GM19043 (cell line): ENCODE measurements around the gene C15orf61.

ENCODE experiments used
- ATAC-seq: cut with Tn5 transposase; IDR thresholded peaks from one replicate; pipeline ENCODE4 v1.9.1; 2021; ENCODE audit warnings: low read depth; ENCODE audit not compliant: unreplicated experiment

Gene C15orf61

GRCh38 chr15:67512933-67513714 lies 7.8 kb upstream of the C15orf61 start:
- no peak for ATAC-seq

DNA sequence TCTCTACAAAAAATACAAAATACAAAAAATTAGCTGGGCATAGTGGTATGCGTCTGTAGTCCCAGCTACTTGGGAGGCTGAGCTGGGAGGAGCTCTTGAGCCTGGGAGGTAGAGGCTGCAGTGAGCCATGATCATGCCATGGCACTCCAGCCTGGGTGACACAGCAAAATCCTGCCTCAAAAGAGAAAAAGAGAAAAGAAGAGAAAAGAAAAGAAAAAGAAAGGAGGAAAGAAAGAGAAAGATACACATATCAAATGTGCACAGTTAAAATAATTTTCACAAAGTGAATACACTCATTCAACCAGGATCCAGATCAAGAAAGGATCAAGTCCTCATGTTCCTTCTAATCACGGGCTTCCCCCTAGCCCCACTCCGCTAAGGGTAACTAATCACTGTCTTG lies 5.8 kb upstream of the C15orf61 start:
- ATAC-seq = no peak

DNA sequence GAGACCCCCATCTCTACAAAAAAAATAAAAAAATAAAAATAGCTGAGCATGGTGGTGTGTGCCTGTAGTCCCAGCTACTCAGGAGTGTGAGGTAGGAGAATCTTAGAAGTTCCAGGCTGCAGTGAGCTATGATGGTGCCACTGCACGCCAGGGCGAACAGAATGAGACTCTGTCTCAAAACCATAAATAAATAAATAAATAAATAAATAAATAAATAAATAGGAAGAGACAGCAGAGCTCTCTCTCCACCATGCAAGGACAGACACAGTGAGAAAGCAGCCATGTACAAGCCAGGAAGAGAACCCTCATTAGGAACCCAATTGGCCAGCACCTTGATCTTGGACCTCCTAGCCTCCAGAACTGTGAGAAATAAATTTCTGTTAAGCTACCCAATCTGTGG lies 5.4 kb upstream of the C15orf61 start:
- ATAC-seq = no peak

- no peak for ATAC-seq
These were observed 456 bp upstream of the C15orf61 start for GRCh38 chr15:67520321-67521028.

GRCh38 chr15:67521783-67522568 lies 1.0 kb downstream of the C15orf61 start:
- no peak for ATAC-seq

GRCh38 chr15:67523330-67523729 lies 2.4 kb downstream of the C15orf61 start:
- ATAC-seq = no peak

DNA sequence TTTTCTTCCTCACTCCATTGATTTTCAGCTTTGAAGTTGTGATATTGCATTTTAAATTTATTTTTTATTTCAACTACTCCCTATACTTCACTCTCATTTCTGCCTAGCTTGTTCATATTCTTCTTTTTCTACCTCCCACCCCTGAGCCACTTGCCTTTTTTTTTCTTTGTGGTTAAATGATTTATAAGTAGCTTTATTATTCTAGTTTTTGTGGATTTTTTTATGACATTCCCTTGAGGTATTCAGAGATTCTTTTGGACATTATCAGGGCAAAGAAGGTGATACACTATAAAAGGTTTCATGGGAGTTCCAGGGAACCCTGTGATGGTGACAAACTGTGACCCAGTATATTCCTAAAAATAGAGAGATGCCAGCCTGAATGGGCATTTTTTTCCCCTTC lies 3.3 kb downstream of the C15orf61 start:
- ATAC-seq = no peak

DNA sequence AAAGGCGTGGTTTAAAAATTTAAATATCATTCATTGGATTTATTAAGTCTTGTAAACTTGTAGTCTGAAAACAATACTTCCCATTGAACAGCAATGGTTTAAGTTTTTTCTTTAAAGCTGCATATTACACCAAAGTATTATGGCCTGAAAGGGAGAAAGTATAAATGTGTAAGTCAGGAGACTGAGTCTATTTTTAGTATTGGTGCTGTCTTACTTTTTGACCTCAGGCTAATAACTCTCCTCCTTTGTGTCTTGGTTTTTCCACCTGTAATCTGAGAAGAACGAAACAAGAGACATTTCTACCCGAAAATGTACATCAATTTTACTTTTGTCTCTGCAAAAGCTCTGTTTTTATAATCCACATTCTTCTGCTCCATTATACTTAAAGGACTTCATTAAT lies 7.6 kb downstream of the C15orf61 start:
- ATAC-seq = no peak

- ATAC-seq = no peak
These were observed 10.5 kb downstream of the C15orf61 start for GRCh38 chr15:67531379-67531914.

DNA sequence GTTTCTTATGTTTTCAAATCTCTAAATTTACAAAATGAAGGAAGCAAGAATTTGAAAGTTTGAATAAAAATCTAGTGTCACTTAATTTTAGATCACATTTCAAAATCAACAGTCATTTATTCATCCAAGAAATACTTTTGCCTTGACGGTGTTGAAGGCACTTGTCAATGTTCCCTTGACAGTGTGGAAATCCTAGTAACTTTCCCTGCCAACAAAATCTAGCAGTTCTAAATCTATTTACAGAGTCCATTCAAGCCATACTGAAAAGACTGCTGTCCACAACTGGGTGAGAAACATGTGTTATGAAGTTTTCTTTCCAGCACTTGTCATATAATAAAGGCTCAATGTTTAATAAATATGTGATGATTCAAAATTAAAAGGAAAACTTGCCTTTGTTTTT lies 12.9 kb downstream of the C15orf61 start:
- no peak for ATAC-seq

DNA sequence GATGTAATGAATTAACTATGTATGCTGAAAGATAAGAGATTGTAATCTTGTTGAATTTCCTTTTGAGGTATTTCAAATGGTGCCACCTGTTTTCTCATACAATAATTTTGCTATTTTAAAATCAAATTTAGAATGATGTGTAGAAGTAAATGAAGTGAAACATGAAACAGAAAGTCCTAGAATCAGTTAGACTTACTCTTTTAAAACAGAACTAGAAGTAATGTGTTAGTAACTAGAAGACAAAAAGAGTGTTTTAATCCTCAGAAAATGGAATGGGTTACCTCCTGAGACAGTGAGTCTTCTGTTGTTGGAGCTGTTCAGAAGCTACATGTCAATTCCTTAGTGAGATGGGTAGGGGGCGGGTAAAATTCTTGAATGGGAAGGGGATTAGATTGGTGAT lies 13.4 kb downstream of the C15orf61 start:
- no peak for ATAC-seq

DNA sequence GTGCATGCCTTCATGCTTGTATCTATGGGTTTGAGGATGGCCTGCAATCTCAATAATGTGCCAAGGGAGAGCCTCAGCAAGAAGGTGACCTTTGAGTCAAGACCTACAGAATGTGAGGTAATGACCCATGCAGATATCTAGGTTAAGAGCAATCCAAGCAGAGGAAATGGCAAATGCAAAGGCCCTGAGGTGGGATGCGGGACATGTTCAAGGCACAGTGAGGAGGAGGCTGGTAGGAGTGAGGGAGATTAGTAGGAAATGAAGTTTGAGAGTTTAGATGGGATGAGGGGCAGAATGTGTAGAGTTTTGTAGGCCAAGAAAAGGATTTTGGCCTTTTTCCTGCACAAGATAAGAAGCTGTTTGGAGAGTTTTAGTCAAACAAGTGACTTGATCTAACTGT lies 16.8 kb downstream of the C15orf61 start:
- no peak for ATAC-seq

- ATAC-seq = no peak
These were observed 21.8 kb downstream of the C15orf61 start, which contains the start of gene MAP2K5 for GRCh38 chr15:67542420-67543347. MAP2K5 (plus strand) TSS chr15:67542703; CDS start chr15:67543336, 633 bp downstream.

DNA sequence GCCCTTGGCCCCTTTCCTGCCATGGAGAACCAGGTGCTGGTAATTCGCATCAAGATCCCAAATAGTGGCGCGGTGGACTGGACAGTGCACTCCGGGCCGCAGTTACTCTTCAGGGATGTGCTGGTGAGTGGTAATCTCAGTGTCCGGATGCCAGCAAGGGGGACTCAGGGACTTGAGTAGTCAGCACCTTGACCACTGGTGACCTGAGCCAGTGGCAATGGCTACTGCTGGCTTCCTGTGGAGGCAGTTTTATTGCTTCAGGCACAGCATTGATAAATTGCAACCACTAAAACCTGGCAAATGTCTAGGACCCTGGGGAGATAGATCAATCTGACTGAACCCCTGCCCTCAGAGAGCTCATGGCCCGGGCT lies 22.4 kb downstream of the C15orf61 start:
- ATAC-seq = no peak

DNA sequence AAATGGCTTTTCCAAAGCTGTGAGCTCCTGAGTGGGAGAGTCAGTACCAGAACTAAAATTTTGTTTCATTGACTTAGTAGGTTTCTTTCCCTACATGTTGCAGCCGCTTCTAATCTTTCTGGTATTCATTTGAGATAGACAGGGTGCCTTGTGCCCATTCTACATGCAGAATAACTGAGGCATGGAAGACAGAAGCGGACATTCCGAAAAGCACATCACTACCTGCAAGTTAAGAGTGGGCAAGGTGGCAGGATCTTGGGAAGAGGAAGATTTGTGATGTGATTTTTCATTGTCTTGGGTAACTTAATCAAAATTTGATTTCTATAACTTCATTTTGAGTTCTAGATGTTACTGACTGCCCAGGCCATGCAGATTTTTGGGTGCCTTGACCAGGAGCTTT lies 23.5 kb downstream of the C15orf61 start:
- ATAC-seq = no peak

DNA sequence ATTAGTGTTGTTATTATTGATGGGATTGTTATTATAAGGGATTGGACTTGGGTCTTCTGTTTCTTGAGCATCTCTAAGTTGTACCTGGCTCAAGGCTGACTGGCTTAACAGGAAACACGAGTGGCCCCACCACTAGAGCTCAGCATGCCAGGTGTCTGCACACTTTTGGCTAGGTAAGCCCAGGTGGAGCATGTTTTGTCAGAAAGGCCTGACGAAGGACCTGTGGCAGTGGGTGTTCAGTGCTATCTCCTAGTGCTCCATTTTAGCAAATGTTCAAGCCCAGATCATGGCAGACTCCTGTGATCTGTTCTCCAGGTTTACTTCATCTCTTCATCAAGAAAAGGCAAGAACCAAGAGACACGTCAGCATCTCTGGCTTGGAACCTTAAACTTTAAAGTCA lies 24.9 kb downstream of the C15orf61 start:
- no peak for ATAC-seq

DNA sequence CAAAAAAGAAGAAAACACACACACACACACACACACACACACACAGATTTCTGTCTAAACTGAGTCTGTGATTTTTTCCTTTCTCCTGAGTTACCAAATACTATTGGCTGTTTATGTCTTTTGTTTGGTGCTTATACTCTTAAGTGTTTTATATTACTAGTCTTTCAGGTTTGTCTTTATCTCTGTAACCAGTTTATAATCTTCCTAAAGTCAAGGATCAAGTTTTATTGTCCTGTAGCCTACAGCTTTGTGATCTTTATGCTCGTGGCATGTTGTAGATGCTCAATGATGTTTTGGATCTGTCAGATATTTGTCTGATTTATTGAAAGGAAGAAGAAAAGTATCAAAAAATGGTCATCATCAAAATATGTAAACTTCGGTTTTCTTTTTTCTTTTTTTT lies 26.1 kb downstream of the C15orf61 start:
- ATAC-seq = no peak

DNA sequence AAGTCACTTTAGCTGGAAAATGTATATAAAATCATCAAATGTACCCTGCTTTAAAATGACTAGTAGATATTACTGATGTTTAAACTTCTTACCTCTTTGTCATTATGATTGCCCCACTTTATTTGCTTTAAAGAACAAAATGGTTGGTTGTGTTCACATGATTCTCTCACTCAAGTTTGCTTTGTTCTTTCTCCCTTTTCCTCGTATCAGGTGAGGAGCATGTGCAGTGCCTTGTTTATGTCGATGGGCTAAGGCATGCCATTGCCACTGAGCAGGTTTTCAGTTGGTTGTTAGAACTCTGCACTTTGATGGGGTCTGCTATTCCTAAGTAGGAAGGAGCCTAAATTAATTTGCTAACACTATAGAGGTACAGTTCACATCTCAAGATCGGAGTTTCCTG lies 26.9 kb downstream of the C15orf61 start:
- ATAC-seq = no peak

- ATAC-seq = no peak
These were observed 27.4 kb downstream of the C15orf61 start for GRCh38 chr15:67548236-67548852.
